GM19099 (cell line): ENCODE measurements around the gene MTOR.

Source experiments
- POLR2A ChIP-seq: IDR thresholded peaks from 3 replicates; pipeline ENCODE4 v1.6.1; 2011; ENCODE audit warnings: low read depth; ENCODE audit not compliant: insufficient read length; ENCODE audit errors: extremely low read depth

The MTOR gene

DNA sequence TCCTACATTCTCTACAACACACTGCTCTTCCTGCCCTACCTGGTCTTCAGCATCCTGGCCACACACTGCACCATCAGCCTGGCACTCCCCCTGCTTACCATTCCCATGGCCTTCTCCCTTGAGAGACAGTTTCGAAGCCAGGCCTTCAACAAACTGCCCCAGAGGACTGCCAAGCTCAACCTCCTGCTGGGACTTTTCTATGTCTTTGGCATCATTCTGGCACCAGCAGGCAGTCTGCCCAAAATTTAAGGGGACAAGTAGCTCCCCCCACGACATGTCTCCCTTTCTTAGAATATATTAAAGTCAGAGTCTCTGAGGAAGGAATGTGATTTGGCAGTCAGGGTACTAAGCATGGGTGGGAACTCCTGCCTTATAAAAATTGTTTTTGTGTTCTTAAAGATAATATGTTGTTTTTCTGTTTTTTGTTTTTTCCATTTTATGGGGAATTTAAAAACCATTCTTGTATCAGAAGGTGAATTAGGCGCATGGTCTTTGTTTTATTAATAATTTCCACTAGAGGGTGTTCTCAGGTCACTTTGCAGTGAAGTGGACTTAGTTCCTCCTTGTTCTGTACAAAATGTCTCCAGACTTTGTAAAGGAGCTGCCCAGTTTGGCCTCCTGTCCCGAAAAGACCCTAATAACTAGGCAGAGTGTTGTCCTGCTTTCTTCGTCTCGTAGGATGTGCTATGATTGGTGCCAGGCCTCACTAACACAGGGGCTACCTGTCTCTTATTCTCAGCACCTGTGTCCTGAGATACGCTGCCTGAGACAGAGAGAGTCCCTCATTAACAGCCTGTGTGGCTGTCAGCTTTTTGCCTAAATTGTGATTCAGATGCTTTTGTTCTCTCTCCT lies 23.8 kb upstream of the MTOR start:
- no peak for TF ChIP-seq POLR2A

DNA sequence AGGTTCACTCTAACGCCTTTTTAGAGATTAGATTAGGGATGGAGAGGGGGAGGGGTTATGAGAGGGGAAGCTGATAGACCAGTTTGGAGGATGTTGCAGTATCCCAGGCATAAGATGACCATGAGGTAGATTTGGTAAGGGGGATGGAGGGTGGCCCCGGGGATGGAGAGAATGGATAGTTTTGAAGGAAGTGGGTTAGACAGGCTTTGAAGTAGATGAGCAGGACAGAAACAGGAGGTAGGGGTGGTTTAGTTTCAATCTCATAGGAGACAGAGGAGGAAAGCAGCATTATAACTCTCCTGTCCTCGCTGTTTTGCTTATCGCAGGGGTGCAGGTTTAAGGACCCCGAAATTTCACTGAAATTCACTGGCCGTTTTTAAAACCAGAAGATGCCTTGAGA lies 22.4 kb upstream of the MTOR start:
- TF ChIP-seq POLR2A = no peak

DNA sequence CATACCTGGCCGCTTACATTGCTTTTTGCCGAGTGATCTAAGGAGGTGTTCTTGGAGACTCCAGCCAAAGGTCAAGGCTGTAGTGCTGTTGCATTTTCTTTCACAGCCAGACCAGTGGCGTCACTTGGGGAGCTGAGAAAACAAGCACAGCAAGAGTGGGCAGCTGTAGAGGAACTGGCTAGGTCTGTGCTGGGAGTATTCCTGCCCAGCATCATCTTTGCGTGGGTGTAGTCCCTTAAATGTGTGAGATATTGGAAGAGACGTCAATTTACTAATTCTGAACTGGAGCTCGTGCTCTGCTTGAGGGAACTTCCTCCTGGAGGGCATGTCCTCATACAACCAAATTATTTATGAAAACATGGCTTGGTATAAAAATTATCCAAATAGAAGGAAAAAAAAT lies 20.8 kb upstream of the MTOR start:
- no peak for TF ChIP-seq POLR2A

GRCh38 chr1:11281518-11282331 lies 19.4 kb upstream of the MTOR start:
- TF ChIP-seq POLR2A = no peak

DNA sequence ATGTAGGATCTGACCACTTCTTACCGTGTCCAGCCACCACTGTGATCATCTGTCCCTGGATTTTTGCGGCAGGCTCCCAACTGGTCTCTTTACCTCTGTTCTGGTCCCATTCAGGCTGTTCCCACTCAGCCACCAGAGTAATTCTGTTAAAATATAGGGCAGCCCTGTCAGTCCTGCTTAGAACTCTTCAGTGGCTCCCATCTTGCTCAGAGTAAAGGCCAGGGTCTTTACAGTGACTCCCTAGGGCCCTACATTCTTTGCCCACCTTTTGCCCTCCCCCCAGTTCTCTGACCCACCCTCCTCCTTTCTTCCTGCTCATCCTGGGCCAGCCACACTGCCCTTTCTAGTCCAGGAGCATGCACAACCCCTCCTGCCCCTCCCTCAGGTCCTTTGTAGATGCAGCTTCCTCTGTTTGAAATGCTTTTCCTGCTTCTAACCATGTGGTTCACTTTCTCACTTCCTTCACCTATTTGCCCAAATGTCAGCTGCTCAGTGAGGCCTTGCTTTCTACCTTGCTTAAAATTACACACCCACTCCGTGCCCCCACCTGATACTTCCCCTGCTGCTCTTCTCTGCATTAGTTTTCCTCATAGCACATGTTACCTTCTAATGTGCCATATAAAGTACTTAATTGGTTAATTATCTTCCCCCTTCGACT lies 18.5 kb upstream of the MTOR start:
- no peak for TF ChIP-seq POLR2A

DNA sequence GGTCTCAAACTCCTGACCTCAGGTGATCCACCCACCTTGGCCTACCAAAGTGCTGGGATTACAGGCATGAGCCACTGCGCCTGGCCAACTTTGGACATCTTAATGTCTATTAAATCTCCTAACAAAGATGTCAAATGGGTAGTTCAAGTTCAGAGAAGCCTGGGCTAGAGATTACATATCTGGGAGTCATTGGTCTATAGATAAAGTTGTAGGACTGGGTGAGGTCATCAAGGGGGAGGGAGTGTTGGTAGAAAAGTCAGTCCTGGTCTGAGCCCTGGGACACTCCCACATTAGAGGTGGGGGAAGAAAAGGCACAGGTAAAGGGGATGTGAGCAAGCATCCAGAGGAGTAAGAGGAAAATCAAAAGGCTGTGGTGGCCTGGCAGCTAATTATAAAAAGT lies 17.3 kb upstream of the MTOR start:
- TF ChIP-seq POLR2A = no peak

DNA sequence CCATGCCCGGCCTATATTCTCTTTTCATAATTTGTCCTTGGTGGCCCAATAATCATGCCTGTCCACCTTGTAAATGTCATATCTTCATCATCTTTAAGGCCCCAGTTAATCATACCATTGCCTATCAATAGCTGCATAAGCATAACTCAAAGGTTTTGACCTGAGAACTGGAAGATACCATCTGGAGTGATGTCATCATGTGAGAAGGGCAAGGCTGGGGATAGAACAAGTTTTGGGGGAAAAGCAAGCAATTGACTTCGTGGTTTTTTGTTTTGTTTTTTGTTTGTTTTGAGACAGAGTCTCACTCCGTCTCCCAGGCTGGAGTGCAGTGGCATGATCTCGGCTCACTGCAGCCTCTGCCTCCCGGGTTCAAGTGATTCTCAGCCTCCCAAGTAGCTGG lies 16.8 kb upstream of the MTOR start:
- TF ChIP-seq POLR2A = no peak

- TF ChIP-seq POLR2A = no peak
Observed at GRCh38 chr1:11273595-11274234, 11.4 kb upstream of the MTOR start.

- peak; percentile 93 for TF ChIP-seq POLR2A
Observed at GRCh38 chr1:11272832-11273594, 10.7 kb upstream of the MTOR start, which contains the start of gene UBIAD1. Gene UBIAD1, plus strand, starts transcription at chr1:11273198. Its CDS starts 334 bp downstream, at chr1:11273532.

DNA sequence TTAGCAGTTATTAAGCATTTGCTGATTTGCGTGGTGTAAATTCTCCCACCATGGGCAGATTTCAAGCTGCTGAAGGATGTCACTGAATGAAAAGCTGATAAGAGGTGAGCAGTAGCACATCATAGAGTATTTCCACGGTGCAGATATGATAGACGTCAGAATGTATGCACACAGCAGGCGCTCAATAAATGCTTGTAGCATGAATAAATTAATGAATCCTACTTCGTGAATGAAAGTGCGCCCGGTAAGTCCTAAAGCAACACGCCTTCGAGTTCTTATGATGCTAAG lies 10.1 kb upstream of the MTOR start:
- no peak for TF ChIP-seq POLR2A

- no peak for TF ChIP-seq POLR2A
Observed at GRCh38 chr1:11266268-11267074, 4.1 kb upstream of the MTOR start.

- no peak for TF ChIP-seq POLR2A
Observed at GRCh38 chr1:11256299-11256698, 6.1 kb downstream of the MTOR start.

- TF ChIP-seq POLR2A = no peak
Observed at GRCh38 chr1:11253226-11253625, 9.1 kb downstream of the MTOR start.

GRCh38 chr1:11252538-11252937 lies 9.8 kb downstream of the MTOR start:
- no peak for TF ChIP-seq POLR2A
